ENCODE measurements around the gene MALSU1.

GRCh38 chr7:23275912-23276311 lies 23.2 kb upstream of the MALSU1 start:
- no peak for TF ChIP-seq POLR2A (IDR thresholded peaks at IDR 0.05)
- TF ChIP-seq, protein P1, sequence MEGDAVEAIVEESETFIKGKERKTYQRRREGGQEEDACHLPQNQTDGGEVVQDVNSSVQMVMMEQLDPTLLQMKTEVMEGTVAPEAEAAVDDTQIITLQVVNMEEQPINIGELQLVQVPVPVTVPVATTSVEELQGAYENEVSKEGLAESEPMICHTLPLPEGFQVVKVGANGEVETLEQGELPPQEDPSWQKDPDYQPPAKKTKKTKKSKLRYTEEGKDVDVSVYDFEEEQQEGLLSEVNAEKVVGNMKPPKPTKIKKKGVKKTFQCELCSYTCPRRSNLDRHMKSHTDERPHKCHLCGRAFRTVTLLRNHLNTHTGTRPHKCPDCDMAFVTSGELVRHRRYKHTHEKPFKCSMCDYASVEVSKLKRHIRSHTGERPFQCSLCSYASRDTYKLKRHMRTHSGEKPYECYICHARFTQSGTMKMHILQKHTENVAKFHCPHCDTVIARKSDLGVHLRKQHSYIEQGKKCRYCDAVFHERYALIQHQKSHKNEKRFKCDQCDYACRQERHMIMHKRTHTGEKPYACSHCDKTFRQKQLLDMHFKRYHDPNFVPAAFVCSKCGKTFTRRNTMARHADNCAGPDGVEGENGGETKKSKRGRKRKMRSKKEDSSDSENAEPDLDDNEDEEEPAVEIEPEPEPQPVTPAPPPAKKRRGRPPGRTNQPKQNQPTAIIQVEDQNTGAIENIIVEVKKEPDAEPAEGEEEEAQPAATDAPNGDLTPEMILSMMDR (IDR thresholded peaks at IDR 0.05) = no peak

All from body of pancreas (tissue), 4 donors.